GM10266 (cell line): ENCODE data around the gene ATXN2.

ENCODE experiments used
- DNase-seq: peaks from one replicate; pipeline ENCODE4 v3.0.0; 2012; ENCODE audit errors: extremely low spot score
- CTCF ChIP-seq: IDR thresholded peaks from 2 replicates; pipeline ENCODE4 v1.5.1; 2012; ENCODE audit warnings: mild to moderate bottlenecking, low read depth; ENCODE audit not compliant: control insufficient read depth, insufficient read depth; ENCODE audit errors: missing control alignments

Gene ATXN2

GRCh38 chr12:111420494-111420893 is 178.6 kb downstream of the ATXN2 start:
- DNase-seq, result no peak
- no peak for TF ChIP-seq CTCF

GRCh38 chr12:111419784-111420183 is 179.3 kb downstream of the ATXN2 start:
- DNase-seq, result no peak
- no peak for TF ChIP-seq CTCF

- DNase-seq, result no peak
- TF ChIP-seq CTCF, result no peak
Measured at GRCh38 chr12:111418594-111418880, 180.6 kb downstream of the ATXN2 start.

GRCh38 chr12:111417784-111418593 is 181.1 kb downstream of the ATXN2 start:
- no peak for DNase-seq
- TF ChIP-seq CTCF, result no peak

- TF ChIP-seq CTCF, result no peak
- DNase-seq, result no peak
Measured at GRCh38 chr12:111417290-111417689, 181.8 kb downstream of the ATXN2 start.

GRCh38 chr12:111414711-111415252 is 184.3 kb downstream of the ATXN2 start:
- DNase-seq, result no peak
- TF ChIP-seq CTCF, result no peak

- TF ChIP-seq CTCF, result no peak
- DNase-seq, result no peak
Measured at GRCh38 chr12:111413442-111414086, 185.6 kb downstream of the ATXN2 start.
